B cell (primary cell): ENCODE data around the gene TTC28. TPM values are rescaled to one million over a fixed set of nuclear protein-coding genes. Genes with fewer than 3 reads are reported as not detected.

Experiments
- ATAC-seq: fragments of 200-7000 bp; cut with Tn5 transposase; one replicate; pipeline ENCODE4 v1.10.0; 2021; ENCODE audit warnings: low read depth, mild to moderate bottlenecking, moderate number of reproducible peaks, moderate library complexity
- CTCF ChIA-PET: fragments of 350-600 bp; sonication (Branson Sonifier 250); formaldehyde crosslinking; loops from one replicate; lab custom pipeline; 2021; ENCODE audit warnings: antibody characterized with exemption, inconsistent platforms; lab: Charles Lee
- POLR2A ChIA-PET: fragments of 350-600 bp; sonication (Branson Sonifier 250); formaldehyde crosslinking; loops from one replicate; lab custom pipeline; 2021; ENCODE audit warnings: antibody characterized with exemption; lab: Charles Lee
- DNase-seq: peaks from one replicate; pipeline ENCODE4 v3.0.0; 2013
- H2AFZ ChIP-seq: 2 replicates; pipeline ENCODE4 v1.6.1; 2012; ENCODE audit warnings: mild to moderate bottlenecking, low read depth, low read length; ENCODE audit not compliant: insufficient read depth, poor library complexity, severe bottlenecking
- H3K27ac ChIP-seq, 2 donors: 1 replicate in 1 of 2; 2 replicates in 1 of 2; pipeline ENCODE4 v1.5.1; 2012 to 2013; ENCODE audit warnings: low read length in 2 of 2, mild to moderate bottlenecking in 2 of 2, moderate library complexity in 1 of 2
- H3K27me3 ChIP-seq, 4 experiments: fragments of 200-600 bp in 1 of 4; sonication (generic) in 1 of 4; replicated peaks in 1 of 4; 1 replicate in 2 of 4; 2 replicates in 2 of 4; pipeline versions ENCODE4 v1.6.1 to v1.7.0; 2013 to 2016; ENCODE audit warnings: low read length in 3 of 4, mild to moderate bottlenecking in 2 of 4, mixed read lengths in 1 of 4, moderate library complexity in 1 of 4; ENCODE audit not compliant: insufficient read depth in 4 of 4, control insufficient read depth in 3 of 4; ENCODE audit errors: control extremely low read depth in 1 of 4
- H3K36me3 ChIP-seq, 2 experiments: replicated peaks in 1 of 2; 1 replicate in 1 of 2; 2 replicates in 1 of 2; pipeline versions ENCODE4 v1.6.1 to v1.7.1; 2013; ENCODE audit warnings: low read length in 1 of 2; ENCODE audit not compliant: insufficient read depth in 2 of 2, control insufficient read depth in 1 of 2; ENCODE audit errors: control extremely low read depth in 1 of 2, extremely low read depth in 1 of 2
- H3K4me1 ChIP-seq, 2 donors: fragments of 200-600 bp in 1 of 2; sonication (generic) in 1 of 2; 1 replicate in 1 of 2; 2 replicates in 1 of 2; pipeline versions ENCODE4 v1.5.1 to v1.6.1; 2013 to 2017; ENCODE audit warnings: low read length in 2 of 2; ENCODE audit not compliant: control insufficient read depth in 2 of 2, insufficient read depth in 2 of 2
- H3K4me2 ChIP-seq: replicated peaks from 2 replicates; pipeline ENCODE3; 2012; ENCODE audit warnings: mild to moderate bottlenecking, low read depth, low read length; ENCODE audit not compliant: poor library complexity, severe bottlenecking
- H3K4me3 ChIP-seq, 5 experiments: fragments of 200-600 bp in 1 of 5; sonication (generic) in 1 of 5; 1 replicate in 3 of 5; 2 replicates in 2 of 5; pipeline versions ENCODE4 v1.5.1 to v1.7.0; 2011 to 2016; ENCODE audit warnings: low read length in 4 of 5, mild to moderate bottlenecking in 4 of 5, low read depth in 2 of 5, control low read depth in 1 of 5, moderate library complexity in 1 of 5; ENCODE audit not compliant: insufficient read depth in 1 of 5; ENCODE audit errors: control extremely low read depth in 1 of 5, extremely low read depth in 1 of 5
- H3K79me2 ChIP-seq: fragments of 200-600 bp; sonication (generic); one replicate; pipeline ENCODE4 v1.6.0; 2016; ENCODE audit warnings: low read length; ENCODE audit not compliant: control insufficient read depth, insufficient read depth
- H3K9ac ChIP-seq: fragments of 200-600 bp; sonication (generic); 2 replicates; pipeline ENCODE4 v1.6.1; 2017; ENCODE audit warnings: mild to moderate bottlenecking, low read length, moderate library complexity
- H3K9me3 ChIP-seq, 3 donors: one replicate each; pipeline versions ENCODE4 v1.6.1 to v1.7.1; 2013; ENCODE audit warnings: low read length in 2 of 3; ENCODE audit not compliant: control insufficient read depth in 2 of 3, insufficient read depth in 1 of 3; ENCODE audit errors: control extremely low read depth in 1 of 3
- H4K20me1 ChIP-seq: 2 replicates; pipeline ENCODE4 v1.6.0; 2012; ENCODE audit warnings: mild to moderate bottlenecking, low read length; ENCODE audit not compliant: insufficient read depth, control insufficient read depth, poor library complexity, severe bottlenecking
- H3K27ac Mint-ChIP-seq: one replicate; pipeline ENCODE4 v1.8.0; 2021; ENCODE audit warnings: mixed read lengths
- H3K27me3 Mint-ChIP-seq: one replicate; pipeline ENCODE4 v1.8.0; 2021; ENCODE audit warnings: mixed read lengths
- H3K4me1 Mint-ChIP-seq: one replicate; pipeline ENCODE4 v1.8.0; 2021; ENCODE audit warnings: mixed read lengths
- H3K4me3 Mint-ChIP-seq: one replicate; pipeline ENCODE4 v1.8.0; 2021; ENCODE audit warnings: mixed read lengths
- H3K9me3 Mint-ChIP-seq: one replicate; pipeline ENCODE4 v1.8.0; 2022; ENCODE audit warnings: mixed read lengths; ENCODE audit not compliant: insufficient read depth
- CTCF ChIP-seq: fragments of 200-600 bp; IDR thresholded peaks from one replicate; pipeline ENCODE4 v1.8.0; 2022; ENCODE audit warnings: antibody characterized with exemption, mild to moderate bottlenecking
- EZH2 ChIP-seq: IDR thresholded peaks from 2 replicates; pipeline ENCODE4 v1.6.1; 2012; ENCODE audit warnings: borderline replicate concordance, low read depth, mild to moderate bottlenecking, moderate library complexity, low read length; ENCODE audit not compliant: insufficient read depth, poor library complexity, severe bottlenecking
- WGBS: methylation state at CpG from one replicate; pipeline ENCODE4 v1.1.5; 2013; ENCODE audit warnings: missing lambda C conversion rate; ENCODE audit not compliant: insufficient coverage; 5-methylcytosine and 5-hydroxymethylcytosine counted together
- intact Hi-C: fragments of 100-400 bp; cut with micrococcal nuclease; formaldehyde crosslinking; loops from one replicate; pipeline ENCODE4 v1.10.0; 2022
- polyA plus RNA-seq: library from polyadenylated mRNA; depleted of rRNA; stranded (reverse); fragments of >200 nt; gene quantifications from 2 replicates; pipeline ENCODE4 v1.2.3, GENCODE V29; 2012
- total RNA-seq, 2 donors: library from RNA; stranded (reverse); fragments of 120-200 nt in 1 of 2; gene quantifications; 1 replicate in 1 of 2; 2 replicates in 1 of 2; pipeline versions ENCODE4 v1.2.3 to v1.2.4, GENCODE V29; 2013 to 2022

Gene TTC28
- total and polyA plus RNA-seq, 2 donors (not counting 1 experiment from before 2014, with no cell fraction given): 4.5 to 7.3 TPM

DNA sequence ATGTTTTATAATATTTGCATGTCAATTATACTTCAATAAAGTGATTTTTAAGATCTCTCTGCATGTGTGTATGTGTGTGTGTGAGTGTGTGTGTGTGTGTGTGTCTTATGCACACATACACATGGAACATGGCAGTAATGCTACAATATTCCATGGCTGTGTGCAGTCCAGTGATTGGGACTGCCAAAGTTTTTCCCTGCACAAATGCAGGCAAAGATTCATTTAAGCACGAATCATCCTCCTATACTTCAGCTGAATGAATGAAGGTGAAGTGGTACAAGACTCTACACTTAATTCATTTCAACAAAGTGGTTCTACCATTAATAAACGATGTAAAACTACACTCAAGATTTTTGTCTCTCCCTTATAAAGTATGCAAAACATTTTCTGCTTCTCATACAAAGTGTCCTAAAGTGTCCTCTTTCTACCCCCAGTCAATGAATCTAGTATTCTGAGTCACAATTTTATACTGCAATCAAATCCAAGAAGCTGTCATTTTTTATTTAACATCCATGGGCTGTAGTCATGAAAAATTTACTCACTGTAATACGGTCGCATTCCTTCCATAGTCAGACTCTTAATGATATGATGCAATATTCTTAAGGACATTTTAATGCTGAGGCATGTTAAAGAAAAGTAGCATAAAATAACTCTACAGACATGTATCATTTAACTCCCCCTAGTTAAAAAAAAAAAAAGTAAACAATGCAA lies 132.4 kb downstream of the TTC28 start:
- H3K4me1 Mint-ChIP-seq: no peaks in the 10 kb centered on the region
- H3K27me3 ChIP-seq: no peaks in the 10 kb centered on the region
- ChIA-PET CTCF (no interaction called here), POLR2A (no interaction called here)
- no peaks in the 10 kb centered on the region for H4K20me1 ChIP-seq
- TF ChIP-seq EZH2: no peak
- TF ChIP-seq CTCF: no peak
- H3K9ac ChIP-seq: no peak overlapping the region
- H3K4me2 ChIP-seq: no peak overlapping the region
- DNase-seq (no peak), ATAC-seq (no peak)
- H2AFZ ChIP-seq: no peak overlapping the region
- H3K27ac ChIP-seq: no peak overlapping the region
- no peaks in the 10 kb centered on the region for H3K79me2 ChIP-seq
- H3K9me3 Mint-ChIP-seq: no peaks in the 10 kb centered on the region
- no peak overlapping the region for H3K27ac Mint-ChIP-seq
- no peaks in the 10 kb centered on the region for H3K4me1 ChIP-seq
- intact Hi-C loops: no loop called here
- no peak overlapping the region for H3K4me3 ChIP-seq
- no CpG with 5 or more reads among the region's 4 CpGs for WGBS
- no peaks in the 10 kb centered on the region for H3K27me3 Mint-ChIP-seq
- no peak overlapping the region for H3K4me3 Mint-ChIP-seq
- H3K36me3 ChIP-seq: no peaks in the 10 kb centered on the region
- peaks cover 0 to 2% (median 2%) of the 10 kb centered on the region in 3 donors for H3K9me3 ChIP-seq

- no peak for TF ChIP-seq EZH2
- no peak for TF ChIP-seq CTCF
- Histone ChIP-seq H3K27ac (no peak overlapping the region), H4K20me1 (no peaks in the 10 kb centered on the region), H3K4me1 (no peaks in the 10 kb centered on the region), H3K27me3 (no peaks in the 10 kb centered on the region), H3K36me3 (no peaks in the 10 kb centered on the region), H2AFZ (no peak overlapping the region), H3K9ac (no peak overlapping the region), H3K79me2 (no peaks in the 10 kb centered on the region), H3K4me2 (no peak overlapping the region), H3K9me3 (peaks cover 0 to 2% (median 2%) of the 10 kb centered on the region in 3 donors), H3K4me3 (no peak overlapping the region)
- WGBS: no CpG with 5 or more reads among the region's 2 CpGs
- ATAC-seq (no peak), DNase-seq (no peak)
- H3K27ac Mint-ChIP-seq: no peak overlapping the region
- no peaks in the 10 kb centered on the region for H3K27me3 Mint-ChIP-seq
- ChIA-PET CTCF (no interaction called here), POLR2A (no interaction called here)
- H3K4me1 Mint-ChIP-seq: no peaks in the 10 kb centered on the region
- H3K9me3 Mint-ChIP-seq: no peaks in the 10 kb centered on the region
- no peak overlapping the region for H3K4me3 Mint-ChIP-seq
- intact Hi-C loops: no loop called here
Measured at GRCh38 chr22:28544431-28544868, 135.2 kb downstream of the TTC28 start.
